Chondrocyte (in vitro differentiated cells): ENCODE data around the gene MUC22. TPM values are rescaled to one million over a fixed set of nuclear protein-coding genes. Genes with fewer than 3 reads are reported as not detected.
"Not testable (repeated sequence)": the region's sequence is repeated elsewhere in the genome, so short reads cannot be mapped to it uniquely, and the experiment has no call there.

Experiments
- DNase-seq: peaks from one replicate; pipeline ENCODE4 v3.0.0; 2021; ENCODE audit warnings: mixed read lengths, low spot score
- H3K27ac Mint-ChIP-seq: one replicate; pipeline ENCODE4 v1.8.0; 2021; ENCODE audit warnings: mild to moderate bottlenecking, moderate library complexity, mixed read lengths; ENCODE audit not compliant: unreplicated experiment
- H3K27me3 Mint-ChIP-seq: 2 replicates; pipeline ENCODE4 v1.8.0; 2021; ENCODE audit warnings: low read depth, mixed read lengths
- H3K36me3 Mint-ChIP-seq: 2 replicates; pipeline ENCODE4 v1.8.0; 2021; ENCODE audit warnings: low read depth, mixed read lengths
- H3K4me1 Mint-ChIP-seq: 2 replicates; pipeline ENCODE4 v1.8.0; 2021; ENCODE audit warnings: low read depth, mild to moderate bottlenecking, mixed read lengths
- H3K4me3 Mint-ChIP-seq: one replicate; pipeline ENCODE4 v1.8.0; 2021; ENCODE audit warnings: mild to moderate bottlenecking, moderate library complexity, mixed read lengths; ENCODE audit not compliant: unreplicated experiment
- H3K9me3 Mint-ChIP-seq: 2 replicates; pipeline ENCODE4 v1.8.0; 2021; ENCODE audit warnings: low read depth, mixed read lengths
- CTCF ChIP-seq: fragments of 200-600 bp; sonication (generic); IDR thresholded peaks from 2 replicates; pipeline ENCODE4 v1.5.0; 2021; ENCODE audit warnings: antibody characterized with exemption, mild to moderate bottlenecking, moderate library complexity
- total RNA-seq: library from RNA; stranded (reverse); gene quantifications from 3 replicates; pipeline ENCODE4 v1.2.1, GENCODE V29; 2021

The MUC22 gene
- total RNA-seq, 1 donor from 2014 or later: not detected

- no peak for TF ChIP-seq CTCF
- H3K27me3 Mint-ChIP-seq: no peaks in the 10 kb centered on the region
Measured at GRCh38 chr6:30998785-30999184, 11.5 kb upstream of the MUC22 start.

GRCh38 chr6:31000067-31000860 lies 10.0 kb upstream of the MUC22 start:
- H3K36me3 Mint-ChIP-seq, H3K9me3 Mint-ChIP-seq: not testable (repeated sequence)

More at GRCh38 chr6:30998785-30999184, 11.5 kb upstream of the MUC22 start:
- no peak for DNase-seq
- H3K4me1 Mint-ChIP-seq: no peaks in the 10 kb centered on the region
- H3K9me3 Mint-ChIP-seq: no peaks in the 10 kb centered on the region
- no peak overlapping the region for H3K4me3 Mint-ChIP-seq
- no peaks in the 10 kb centered on the region for H3K36me3 Mint-ChIP-seq
- no peak overlapping the region for H3K27ac Mint-ChIP-seq

GRCh38 chr6:31001281-31001888 lies 8.9 kb upstream of the MUC22 start:
- H3K36me3 Mint-ChIP-seq: no peaks in the 10 kb centered on the region
- no peak overlapping the region for H3K4me3 Mint-ChIP-seq
- H3K27me3 Mint-ChIP-seq: no peaks in the 10 kb centered on the region
- no peak for DNase-seq
- no peaks in the 10 kb centered on the region for H3K4me1 Mint-ChIP-seq
- H3K9me3 Mint-ChIP-seq: no peaks in the 10 kb centered on the region
- no peak overlapping the region for H3K27ac Mint-ChIP-seq
- TF ChIP-seq CTCF: no peak

More at GRCh38 chr6:31000067-31000860, 10.0 kb upstream of the MUC22 start:
- not testable (repeated sequence) for H3K27me3 Mint-ChIP-seq, H3K27ac Mint-ChIP-seq, H3K4me1 Mint-ChIP-seq, DNase-seq, H3K4me3 Mint-ChIP-seq

GRCh38 chr6:31002471-31002870 lies 7.8 kb upstream of the MUC22 start:
- H3K27ac Mint-ChIP-seq: no peak overlapping the region
- H3K4me3 Mint-ChIP-seq: no peak overlapping the region
- no peaks in the 10 kb centered on the region for H3K9me3 Mint-ChIP-seq
- H3K27me3 Mint-ChIP-seq: no peaks in the 10 kb centered on the region
- H3K4me1 Mint-ChIP-seq: peaks cover 5% of the 10 kb centered on the region
- TF ChIP-seq CTCF: no peak
- DNase-seq: no peak
- no peaks in the 10 kb centered on the region for H3K36me3 Mint-ChIP-seq

GRCh38 chr6:31004794-31005193 lies 5.5 kb upstream of the MUC22 start:
- no peak for DNase-seq
- Mint-ChIP-seq H3K4me1 (peaks cover 13% of the 10 kb centered on the region), H3K27ac (no peak overlapping the region), H3K4me3 (no peak overlapping the region), H3K27me3 (no peaks in the 10 kb centered on the region), H3K36me3 (no peaks in the 10 kb centered on the region), H3K9me3 (no peaks in the 10 kb centered on the region)
- no peak for TF ChIP-seq CTCF
